Neural progenitor cell (in vitro differentiated cells): Measurements from ENCODE around the gene SND1. TPM values are rescaled to one million over a fixed set of nuclear protein-coding genes. Genes with fewer than 3 reads are reported as not detected.

ENCODE experiments used
- DNase-seq: peaks from one replicate; pipeline ENCODE4 v3.0.0-alpha.2; 2016; ENCODE audit warnings: low spot score
- H2AFZ ChIP-seq: fragments of 200-600 bp; sonication (generic); replicated peaks from 2 replicates; pipeline ENCODE4 v1.6.1; 2016; ENCODE audit warnings: antibody characterized with exemption
- H3F3A ChIP-seq: fragments of 200-600 bp; sonication (generic); 2 replicates; pipeline ENCODE4 v1.6.1; 2016; ENCODE audit warnings: antibody characterized with exemption, low read depth
- H3K27ac ChIP-seq: fragments of 200-600 bp; sonication (generic); 2 replicates; pipeline ENCODE4 v1.5.1; 2016; ENCODE audit warnings: mild to moderate bottlenecking
- H3K27me3 ChIP-seq: fragments of 200-600 bp; sonication (generic); 2 replicates; pipeline ENCODE4 v1.6.1; 2016; ENCODE audit warnings: mild to moderate bottlenecking, moderate library complexity
- H3K36me3 ChIP-seq: fragments of 200-600 bp; sonication (generic); 2 replicates; pipeline ENCODE4 v1.5.1; 2016
- H3K4me1 ChIP-seq: fragments of 200-600 bp; sonication (generic); 2 replicates; pipeline ENCODE4 v1.6.1; 2016; ENCODE audit warnings: mixed run types
- H3K4me2 ChIP-seq: fragments of 200-600 bp; sonication (generic); 2 replicates; pipeline ENCODE4 v1.6.1; 2016
- H3K4me3 ChIP-seq: fragments of 200-600 bp; sonication (generic); 2 replicates; pipeline ENCODE4 v1.5.1; 2016
- H3K79me2 ChIP-seq: fragments of 200-600 bp; sonication (generic); 2 replicates; pipeline ENCODE4 v1.6.1; 2016; ENCODE audit warnings: low read depth
- H3K9ac ChIP-seq: fragments of 200-600 bp; sonication (generic); 2 replicates; pipeline ENCODE4 v1.6.1; 2016
- H3K9me3 ChIP-seq: fragments of 200-600 bp; sonication (generic); 2 replicates; pipeline ENCODE4 v1.5.1; 2016; ENCODE audit warnings: low read depth
- H4K20me1 ChIP-seq: fragments of 200-600 bp; sonication (generic); 2 replicates; pipeline ENCODE4 v1.6.1; 2016; ENCODE audit warnings: low read depth
- H3K27ac Mint-ChIP-seq: 3 replicates; pipeline ENCODE4 v1.8.0; 2021; ENCODE audit warnings: mixed read lengths
- H3K27me3 Mint-ChIP-seq: 2 replicates; pipeline ENCODE4 v1.8.0; 2022; ENCODE audit warnings: low read depth, mild to moderate bottlenecking, inconsistent platforms, moderate library complexity, mixed read lengths; ENCODE audit not compliant: insufficient read depth
- H3K36me3 Mint-ChIP-seq: 3 replicates; pipeline ENCODE4 v1.8.0; 2021; ENCODE audit warnings: mixed read lengths
- H3K4me1 Mint-ChIP-seq: 3 replicates; pipeline ENCODE4 v1.8.0; 2021; ENCODE audit warnings: mixed read lengths
- H3K4me3 Mint-ChIP-seq: 3 replicates; pipeline ENCODE4 v1.8.0; 2021; ENCODE audit warnings: mild to moderate bottlenecking, moderate library complexity, mixed read lengths
- H3K9me3 Mint-ChIP-seq: 3 replicates; pipeline ENCODE4 v1.8.0; 2020; ENCODE audit warnings: mixed read lengths
- CTCF ChIP-seq: fragments of 200-600 bp; sonication (generic); IDR thresholded peaks from 2 replicates; pipeline ENCODE4 v1.5.1; 2017; ENCODE audit warnings: antibody characterized with exemption, mild to moderate bottlenecking
- EZH2 ChIP-seq: fragments of 200-600 bp; sonication (generic); IDR thresholded peaks from 2 replicates; pipeline ENCODE4 v1.6.1; 2017; ENCODE audit warnings: antibody characterized with exemption, mild to moderate bottlenecking, moderate library complexity
- EZH2phosphoT487 ChIP-seq: fragments of 200-600 bp; sonication (generic); IDR thresholded peaks from 2 replicates; pipeline ENCODE4 v1.6.1; 2017; ENCODE audit warnings: antibody characterized with exemption
- total RNA-seq: library from RNA; depleted of rRNA; stranded (reverse); fragments of >200 nt; gene quantifications from 2 replicates; pipeline ENCODE4 v1.2.3, GENCODE V29; 2015; ENCODE audit warnings: low replicate concordance

Gene SND1
- total RNA-seq, 1 donor from 2014 or later, result 154 TPM

- Histone ChIP-seq H3K4me2 (peak overlapping the region; percentile 100), H3K4me1 (peaks cover 38% of the 10 kb centered on the region), H3K27ac (no peak overlapping the region), H3K79me2 (peaks cover 76% of the 10 kb centered on the region), H4K20me1 (peaks cover 72% of the 10 kb centered on the region), H3K9ac (no peak overlapping the region), H3K27me3 (no peaks in the 10 kb centered on the region), H3K9me3 (no peaks in the 10 kb centered on the region), H2AFZ (no peak overlapping the region), H3K4me3 (no peak overlapping the region), H3F3A (peaks cover 25% of the 10 kb centered on the region), H3K36me3 (no peaks in the 10 kb centered on the region)
- H3K4me1 Mint-ChIP-seq, result peaks cover 26% of the 10 kb centered on the region
- H3K27ac Mint-ChIP-seq, result no peak overlapping the region
- peak; percentile 33 for DNase-seq
- H3K9me3 Mint-ChIP-seq, result no peaks in the 10 kb centered on the region
- H3K4me3 Mint-ChIP-seq, result no peak overlapping the region
- no peaks in the 10 kb centered on the region for H3K27me3 Mint-ChIP-seq
- TF ChIP-seq EZH2, result no peak
- no peak for TF ChIP-seq CTCF
- no peak for TF ChIP-seq EZH2phosphoT487
- peaks cover 5% of the 10 kb centered on the region for H3K36me3 Mint-ChIP-seq
Measured at GRCh38 chr7:127654404-127655394, 2.7 kb downstream of the SND1 start.

DNA sequence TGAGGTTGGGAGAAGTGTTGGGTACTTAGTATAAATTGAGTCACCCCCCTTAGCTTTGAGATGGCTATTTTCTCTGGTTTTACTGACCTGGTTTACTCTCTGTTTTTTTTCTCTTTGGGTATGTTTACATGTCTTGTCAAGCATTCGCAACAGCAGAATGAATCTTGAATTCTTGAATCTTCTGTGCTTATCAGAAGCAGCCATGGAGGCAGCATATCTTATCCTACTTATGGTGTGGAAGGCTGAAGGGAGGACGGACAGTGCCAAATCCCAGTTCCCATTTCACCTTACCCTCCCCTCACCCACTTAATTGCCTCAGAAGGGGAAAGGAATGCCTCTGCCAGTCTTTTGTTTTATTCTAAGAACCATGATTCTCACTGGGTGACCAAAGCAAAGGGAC is 3.7 kb downstream of the SND1 start:
- peak; percentile 29 for DNase-seq
- Histone ChIP-seq H3K9ac (no peak overlapping the region), H3K36me3 (no peaks in the 10 kb centered on the region), H4K20me1 (peaks cover 83% of the 10 kb centered on the region), H3K4me3 (no peak overlapping the region), H3K4me1 (peaks cover 38% of the 10 kb centered on the region), H3K4me2 (peak overlapping the region; percentile 100), H3K79me2 (peaks cover 86% of the 10 kb centered on the region), H3F3A (peaks cover 25% of the 10 kb centered on the region), H2AFZ (no peak overlapping the region), H3K9me3 (no peaks in the 10 kb centered on the region), H3K27ac (no peak overlapping the region), H3K27me3 (no peaks in the 10 kb centered on the region)
- H3K4me3 Mint-ChIP-seq, result no peak overlapping the region
- TF ChIP-seq EZH2phosphoT487 (no peak), CTCF (no peak), EZH2 (no peak)
- H3K27ac Mint-ChIP-seq, result no peak overlapping the region
- peaks cover 26% of the 10 kb centered on the region for H3K4me1 Mint-ChIP-seq
- no peaks in the 10 kb centered on the region for H3K9me3 Mint-ChIP-seq
- H3K36me3 Mint-ChIP-seq, result peaks cover 7% of the 10 kb centered on the region
- no peaks in the 10 kb centered on the region for H3K27me3 Mint-ChIP-seq

GRCh38 chr7:127657500-127657899 is 5.5 kb downstream of the SND1 start:
- H3K9me3 Mint-ChIP-seq, result no peaks in the 10 kb centered on the region
- no peak overlapping the region for H3K27ac ChIP-seq
- H3K27me3 ChIP-seq, result no peaks in the 10 kb centered on the region
- H3K36me3 ChIP-seq, result no peaks in the 10 kb centered on the region
- no peak overlapping the region for H3K9ac ChIP-seq
- H3K9me3 ChIP-seq, result no peaks in the 10 kb centered on the region
- H3K4me2 ChIP-seq, result no peak overlapping the region
- peaks cover 14% of the 10 kb centered on the region for H3F3A ChIP-seq
- no peak for DNase-seq
- H3K79me2 ChIP-seq, result peaks cover 100% of the 10 kb centered on the region
- H3K36me3 Mint-ChIP-seq, result peaks cover 11% of the 10 kb centered on the region
- peaks cover 35% of the 10 kb centered on the region for H3K4me1 ChIP-seq
- no peak overlapping the region for H3K27ac Mint-ChIP-seq
- no peak overlapping the region for H3K4me3 Mint-ChIP-seq
- H4K20me1 ChIP-seq, result peaks cover 98% of the 10 kb centered on the region
- H3K4me3 ChIP-seq, result no peak overlapping the region
- H3K27me3 Mint-ChIP-seq, result no peaks in the 10 kb centered on the region
- H2AFZ ChIP-seq, result no peak overlapping the region
- TF ChIP-seq EZH2 (no peak), CTCF (no peak), EZH2phosphoT487 (no peak)
- peaks cover 22% of the 10 kb centered on the region for H3K4me1 Mint-ChIP-seq
